ENCODE results near the gene SKIC2.

DNA sequence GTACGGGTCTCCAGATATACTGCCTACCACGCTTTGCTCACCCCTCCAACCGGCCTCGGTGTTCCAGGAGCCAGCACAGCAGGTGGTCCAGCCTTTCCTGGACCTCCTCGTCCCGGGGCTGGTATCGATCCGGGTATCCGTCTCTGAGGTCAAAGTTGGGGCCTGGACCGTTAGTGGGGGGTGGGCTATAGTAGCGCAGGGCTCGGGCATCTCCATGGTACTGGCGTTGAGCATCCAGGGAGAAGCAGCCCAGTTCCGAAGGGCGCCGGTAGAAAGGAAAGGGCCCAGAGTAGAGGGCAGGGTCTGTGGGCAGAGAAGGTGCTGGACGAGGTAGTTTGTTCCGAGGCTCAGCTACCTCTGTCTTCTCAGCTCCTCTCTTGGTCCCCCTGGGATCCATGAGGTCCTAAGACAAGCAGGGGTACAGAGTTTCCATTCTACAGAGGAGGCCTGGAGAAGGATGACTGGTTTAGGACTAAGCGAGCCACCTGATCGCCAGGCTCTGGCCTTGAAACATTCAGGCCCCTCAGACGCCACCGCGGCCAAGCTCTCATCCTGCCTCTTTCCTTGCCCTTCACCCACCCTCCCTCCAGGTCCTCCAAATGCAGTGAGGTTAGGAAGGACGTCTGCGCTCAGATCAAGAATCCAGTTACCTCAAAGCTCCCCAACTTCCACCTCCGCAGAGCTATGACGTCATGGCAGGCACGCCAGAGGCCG is 12.5 kb downstream of the SKIC2 start:
- TF ChIP-seq, protein P1, sequence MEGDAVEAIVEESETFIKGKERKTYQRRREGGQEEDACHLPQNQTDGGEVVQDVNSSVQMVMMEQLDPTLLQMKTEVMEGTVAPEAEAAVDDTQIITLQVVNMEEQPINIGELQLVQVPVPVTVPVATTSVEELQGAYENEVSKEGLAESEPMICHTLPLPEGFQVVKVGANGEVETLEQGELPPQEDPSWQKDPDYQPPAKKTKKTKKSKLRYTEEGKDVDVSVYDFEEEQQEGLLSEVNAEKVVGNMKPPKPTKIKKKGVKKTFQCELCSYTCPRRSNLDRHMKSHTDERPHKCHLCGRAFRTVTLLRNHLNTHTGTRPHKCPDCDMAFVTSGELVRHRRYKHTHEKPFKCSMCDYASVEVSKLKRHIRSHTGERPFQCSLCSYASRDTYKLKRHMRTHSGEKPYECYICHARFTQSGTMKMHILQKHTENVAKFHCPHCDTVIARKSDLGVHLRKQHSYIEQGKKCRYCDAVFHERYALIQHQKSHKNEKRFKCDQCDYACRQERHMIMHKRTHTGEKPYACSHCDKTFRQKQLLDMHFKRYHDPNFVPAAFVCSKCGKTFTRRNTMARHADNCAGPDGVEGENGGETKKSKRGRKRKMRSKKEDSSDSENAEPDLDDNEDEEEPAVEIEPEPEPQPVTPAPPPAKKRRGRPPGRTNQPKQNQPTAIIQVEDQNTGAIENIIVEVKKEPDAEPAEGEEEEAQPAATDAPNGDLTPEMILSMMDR (IDR thresholded peaks at IDR 0.05; ENCODE audit: insufficient read depth, low read length, poor library complexity, severe bottlenecking): no peak
- TF ChIP-seq EZH2phosphoT487 (conservative IDR thresholded peaks at IDR 0.05; ENCODE audit: low read length): no peak

All from SU-DHL-6 (cell line).